D721Med (cell line): Measurements from ENCODE around the gene LCLAT1.

Experiments
- DNase-seq: peaks from one replicate; pipeline ENCODE4 v3.0.0; 2011; ENCODE audit warnings: low spot score; ENCODE audit not compliant: insufficient read length
- FAIRE-seq: peaks from 2 replicates; lab custom pipeline; 2011; peaks lifted over from hg19 to GRCh38; lab: Jason Lieb, UNC
- CTCF ChIP-seq: IDR thresholded peaks from 2 replicates; pipeline ENCODE4 v1.5.1; 2012; ENCODE audit warnings: mild to moderate bottlenecking, control low read depth; ENCODE audit not compliant: insufficient read depth; ENCODE audit errors: missing control alignments

The LCLAT1 gene

GRCh38 chr2:30447149-30448045 lies at the start of gene LCLAT1:
LCLAT1 (plus strand) TSS chr2:30447246; CDS start chr2:30525591, 78,345 bp downstream.
- TF ChIP-seq CTCF, result no peak
- DNase-seq (peak; percentile 32), FAIRE-seq (no peak)

- FAIRE-seq, result no peak
- no peak for DNase-seq
- TF ChIP-seq CTCF, result no peak
Measured at GRCh38 chr2:30398084-30398873, 48.8 kb upstream of the LCLAT1 start.

GRCh38 chr2:30400151-30400954 lies 46.7 kb upstream of the LCLAT1 start:
- DNase-seq (no peak), FAIRE-seq (no peak)
- no peak for TF ChIP-seq CTCF

GRCh38 chr2:30402441-30403182 lies 44.4 kb upstream of the LCLAT1 start:
- DNase-seq (no peak), FAIRE-seq (no peak)
- no peak for TF ChIP-seq CTCF

GRCh38 chr2:30403592-30404312 lies 43.3 kb upstream of the LCLAT1 start:
- no peak for TF ChIP-seq CTCF
- DNase-seq (no peak), FAIRE-seq (no peak)
